Measurements from ENCODE around the gene PCNA.

Gene PCNA

DNA sequence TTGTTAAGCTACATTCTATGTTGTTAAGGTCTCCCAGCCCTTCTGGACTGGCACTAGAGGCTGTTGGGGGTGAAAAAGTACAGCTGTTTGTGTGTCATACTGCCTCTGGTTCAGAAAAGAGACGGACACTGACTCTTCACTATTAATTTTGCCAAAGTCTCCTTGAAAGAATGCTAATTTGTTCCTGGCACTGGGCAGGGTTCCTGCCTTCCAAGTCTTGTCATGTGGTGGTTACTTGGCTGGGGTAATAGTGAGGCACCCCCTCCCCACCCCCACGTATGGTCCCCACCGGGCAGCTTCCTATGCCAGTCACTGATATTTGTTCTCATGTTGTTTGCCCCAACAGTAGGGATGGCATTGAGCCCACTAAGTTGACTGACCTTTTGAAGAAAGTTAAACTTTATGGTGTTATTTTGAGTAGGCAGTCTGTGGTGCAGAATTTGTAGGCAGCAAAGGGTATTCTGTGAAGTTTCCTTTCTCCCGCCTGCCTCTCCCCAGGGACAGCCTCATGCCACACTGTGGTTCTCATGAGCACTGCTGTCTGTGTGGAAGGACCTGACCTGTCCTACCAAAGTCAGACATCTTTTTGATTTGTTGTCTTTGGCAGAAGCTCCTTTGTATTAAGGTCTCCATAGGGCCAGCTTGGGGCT is 15.7 kb upstream of the PCNA start:
- Histone ChIP-seq H3K4me2 (ENCODE audit: low read length) (peak overlapping the region; percentile 5; the same call in 1 of the 2 replicates), H3K4me3 (ENCODE audit: low read depth, low read length, poor library complexity, severe bottlenecking) (no peak overlapping the region), H2AFZ (ENCODE audit: low read length) (no peak overlapping the region), H3K27me3 (ENCODE audit: insufficient read depth, low read length) (no peaks in the 10 kb centered on the region), H3K9me3 (ENCODE audit: low read length) (no peaks in the 10 kb centered on the region), H3K79me2 (ENCODE audit: insufficient read depth, low read length) (peaks cover 30% of the 10 kb centered on the region; the same call in 1 of the 2 replicates), H3K36me3 (ENCODE audit: insufficient read depth, low read length) (no peaks in the 10 kb centered on the region), H4K20me1 (ENCODE audit: insufficient read depth, low read length) (no peaks in the 10 kb centered on the region), H3K4me1 (ENCODE audit: insufficient read depth, low read length, severe bottlenecking) (peaks cover 26% of the 10 kb centered on the region), H3F3A (ENCODE audit: insufficient read depth, low read length) (no peaks in the 10 kb centered on the region), H3K27ac (ENCODE audit: low read depth, low read length, poor library complexity, severe bottlenecking) (no peak overlapping the region), H3K9me2 (ENCODE audit: low read depth, low read length) (no peaks in the 10 kb centered on the region), H3K9ac (ENCODE audit: low read length) (no peak overlapping the region)
- no peak for TF ChIP-seq EZH2 (IDR thresholded peaks at IDR 0.05; ENCODE audit: borderline replicate concordance, low read length)
- TF ChIP-seq, protein P1, sequence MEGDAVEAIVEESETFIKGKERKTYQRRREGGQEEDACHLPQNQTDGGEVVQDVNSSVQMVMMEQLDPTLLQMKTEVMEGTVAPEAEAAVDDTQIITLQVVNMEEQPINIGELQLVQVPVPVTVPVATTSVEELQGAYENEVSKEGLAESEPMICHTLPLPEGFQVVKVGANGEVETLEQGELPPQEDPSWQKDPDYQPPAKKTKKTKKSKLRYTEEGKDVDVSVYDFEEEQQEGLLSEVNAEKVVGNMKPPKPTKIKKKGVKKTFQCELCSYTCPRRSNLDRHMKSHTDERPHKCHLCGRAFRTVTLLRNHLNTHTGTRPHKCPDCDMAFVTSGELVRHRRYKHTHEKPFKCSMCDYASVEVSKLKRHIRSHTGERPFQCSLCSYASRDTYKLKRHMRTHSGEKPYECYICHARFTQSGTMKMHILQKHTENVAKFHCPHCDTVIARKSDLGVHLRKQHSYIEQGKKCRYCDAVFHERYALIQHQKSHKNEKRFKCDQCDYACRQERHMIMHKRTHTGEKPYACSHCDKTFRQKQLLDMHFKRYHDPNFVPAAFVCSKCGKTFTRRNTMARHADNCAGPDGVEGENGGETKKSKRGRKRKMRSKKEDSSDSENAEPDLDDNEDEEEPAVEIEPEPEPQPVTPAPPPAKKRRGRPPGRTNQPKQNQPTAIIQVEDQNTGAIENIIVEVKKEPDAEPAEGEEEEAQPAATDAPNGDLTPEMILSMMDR (IDR thresholded peaks at IDR 0.05; ENCODE audit: low read length), result no peak

DNA sequence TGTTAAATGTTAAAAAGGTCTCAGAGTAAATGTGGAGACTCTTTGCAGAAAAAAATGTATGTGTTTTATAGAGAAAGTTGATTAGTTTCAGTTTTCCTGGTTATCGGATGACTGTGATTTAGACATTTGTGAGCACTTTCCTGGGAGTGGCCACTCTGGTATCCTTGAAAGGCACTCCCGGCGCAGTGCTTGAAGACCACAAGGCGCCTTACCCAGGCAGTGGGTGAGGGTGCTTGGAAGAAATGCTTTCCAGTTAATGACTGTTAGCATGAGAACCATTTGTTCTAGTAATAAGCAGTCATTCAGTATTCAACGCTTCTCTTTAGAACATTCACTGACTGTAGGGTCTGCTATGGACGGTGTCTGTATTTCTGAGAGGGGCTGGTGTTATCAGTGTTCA is 14.2 kb upstream of the PCNA start:
- no peaks in the 10 kb centered on the region for H3K9me2 ChIP-seq (ENCODE audit: low read depth, low read length)
- H3F3A ChIP-seq (ENCODE audit: insufficient read depth, low read length), result no peaks in the 10 kb centered on the region
- H3K36me3 ChIP-seq (ENCODE audit: insufficient read depth, low read length), result no peaks in the 10 kb centered on the region
- TF ChIP-seq EZH2 (IDR thresholded peaks at IDR 0.05; ENCODE audit: borderline replicate concordance, low read length), result no peak
- TF ChIP-seq, protein P1 (IDR thresholded peaks at IDR 0.05; ENCODE audit: low read length), result no peak
- H3K4me2 ChIP-seq (ENCODE audit: low read length), result no peak overlapping the region
- peaks cover 28% of the 10 kb centered on the region for H3K4me1 ChIP-seq (ENCODE audit: insufficient read depth, low read length, severe bottlenecking)
- no peaks in the 10 kb centered on the region for H4K20me1 ChIP-seq (ENCODE audit: insufficient read depth, low read length)
- H2AFZ ChIP-seq (ENCODE audit: low read length), result no peak overlapping the region
- no peak overlapping the region for H3K27ac ChIP-seq (ENCODE audit: low read depth, low read length, poor library complexity, severe bottlenecking)
- H3K9me3 ChIP-seq (ENCODE audit: low read length), result no peaks in the 10 kb centered on the region
- no peak overlapping the region for H3K4me3 ChIP-seq (ENCODE audit: low read depth, low read length, poor library complexity, severe bottlenecking)
- H3K9ac ChIP-seq (ENCODE audit: low read length), result no peak overlapping the region
- peaks cover 25% of the 10 kb centered on the region; the same call in 1 of the 2 replicates for H3K79me2 ChIP-seq (ENCODE audit: insufficient read depth, low read length)
- no peaks in the 10 kb centered on the region for H3K27me3 ChIP-seq (ENCODE audit: insufficient read depth, low read length)

DNA sequence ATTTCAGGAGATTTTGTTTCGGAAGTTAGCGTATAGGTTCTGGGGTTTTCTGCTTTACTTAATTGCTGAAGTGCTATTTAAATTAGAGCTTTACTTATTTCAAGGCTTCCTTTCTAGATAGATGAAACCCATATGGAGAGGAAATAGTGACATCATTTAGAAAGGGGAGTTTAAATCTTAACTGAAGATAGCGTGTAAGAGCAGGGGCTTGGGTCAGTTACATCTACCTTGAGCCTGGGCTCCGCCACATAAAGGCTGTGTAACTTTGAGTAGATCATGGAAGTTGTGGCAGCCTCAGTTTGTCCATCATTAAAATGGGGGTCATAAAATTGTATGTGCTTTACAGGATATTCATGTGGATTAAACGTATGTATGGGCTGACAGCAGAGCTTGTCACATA is 11.7 kb upstream of the PCNA start:
- TF ChIP-seq, protein P1 (IDR thresholded peaks at IDR 0.05; ENCODE audit: low read length), result no peak
- H3K9me3 ChIP-seq (ENCODE audit: low read length), result no peaks in the 10 kb centered on the region
- H3K79me2 ChIP-seq (ENCODE audit: insufficient read depth, low read length), result peaks cover 36% of the 10 kb centered on the region; the same call in 1 of the 2 replicates
- H2AFZ ChIP-seq (ENCODE audit: low read length), result no peak overlapping the region
- no peaks in the 10 kb centered on the region for H4K20me1 ChIP-seq (ENCODE audit: insufficient read depth, low read length)
- H3K27me3 ChIP-seq (ENCODE audit: insufficient read depth, low read length), result no peaks in the 10 kb centered on the region
- H3K4me2 ChIP-seq (ENCODE audit: low read length), result peak overlapping the region; percentile 37
- peak overlapping the region; percentile 4 for H3K27ac ChIP-seq (ENCODE audit: low read depth, low read length, poor library complexity, severe bottlenecking)
- peak overlapping the region; percentile 10 for H3K4me3 ChIP-seq (ENCODE audit: low read depth, low read length, poor library complexity, severe bottlenecking)
- H3F3A ChIP-seq (ENCODE audit: insufficient read depth, low read length), result no peaks in the 10 kb centered on the region
- H3K36me3 ChIP-seq (ENCODE audit: insufficient read depth, low read length), result no peaks in the 10 kb centered on the region
- H3K9ac ChIP-seq (ENCODE audit: low read length), result no peak overlapping the region; the same call in 1 of the 2 replicates
- no peaks in the 10 kb centered on the region for H3K9me2 ChIP-seq (ENCODE audit: low read depth, low read length)
- H3K4me1 ChIP-seq (ENCODE audit: insufficient read depth, low read length, severe bottlenecking), result peaks cover 41% of the 10 kb centered on the region

Measured in OCI-LY1 (cell line).